Measurements from ENCODE around the gene STK39. TPM values are rescaled to one million over a fixed set of nuclear protein-coding genes. Genes with fewer than 3 reads are reported as not detected.

The STK39 gene
- polyA plus RNA-seq, 2 of the 4 experiments (the other 2 are of a cell fraction): 14.2 to 27.2 TPM

- Histone ChIP-seq H3K4me2 (no peak overlapping the region), H3K27ac (no peak overlapping the region), H3K4me3 (no peak overlapping the region), H3K9me3 (no peaks in the 10 kb centered on the region), H3K4me1 (no peaks in the 10 kb centered on the region)
- TF ChIP-seq MAX (IDR thresholded peaks at IDR 0.05) (no peak), CHD2 (IDR thresholded peaks at IDR 0.05; ENCODE audit: low read length, partially characterized antibody) (no peak), FOSL2 (IDR thresholded peaks at IDR 0.05) (no peak), FOSL2 (CRISPR knock-in tag; IDR thresholded peaks at IDR 0.05) (no peak), HOXB5 (CRISPR knock-in tag; IDR thresholded peaks at IDR 0.05) (no peak), CEBPB (IDR thresholded peaks at IDR 0.05) (no peak), EP300 (IDR thresholded peaks at IDR 0.05) (no peak), BHLHE40 (IDR thresholded peaks at IDR 0.05; ENCODE audit: low read depth, low read length) (no peak)
- WGBS (ENCODE audit: missing lambda C conversion rate): 93% methylated on average over 4 of the region's 4 CpGs
- DNase-seq (ENCODE audit: low read depth in 1 of 2, low spot score in 1 of 2) (no peak), ATAC-seq (no peak), FAIRE-seq (no peak)
- CTCF ChIA-PET: interaction anchor here (1.1 kb wide), 1 partner anchor 9 kb away, joined by 3 read pairs; no protein-coding TSS in a partner anchor
- POLR2A ChIA-PET: no interaction called here
Measured at GRCh38 chr2:168024459-168024858, 222.9 kb downstream of the STK39 start.

- CTCF ChIA-PET: no interaction called here
Measured at GRCh38 chr2:168021800-168022587, 225.4 kb downstream of the STK39 start.

More at GRCh38 chr2:168021800-168022587, 225.4 kb downstream of the STK39 start:
- no peak overlapping the region for H3K27ac ChIP-seq
- no peaks in the 10 kb centered on the region for H3K9me3 ChIP-seq
- no peak for FAIRE-seq
- H3K4me3 ChIP-seq: no peak overlapping the region
- H3K4me1 ChIP-seq: no peaks in the 10 kb centered on the region
- DNase-seq (ENCODE audit: low read depth in 1 of 2, low spot score in 1 of 2): no peak
- TF ChIP-seq ZSCAN20 (CRISPR knock-in tag; IDR thresholded peaks at IDR 0.05): no peak
- TF ChIP-seq JUN (IDR thresholded peaks at IDR 0.05): no peak
- TF ChIP-seq CTCF (IDR thresholded peaks at IDR 0.05): no peak
- no peak for TF ChIP-seq RFX5 (IDR thresholded peaks at IDR 0.05)
- no peak for TF ChIP-seq FOXS1 (CRISPR knock-in tag; IDR thresholded peaks at IDR 0.05)
- TF ChIP-seq HES2 (IDR thresholded peaks at IDR 0.05): no peak
- no peak for TF ChIP-seq POLR2AphosphoS2 (conservative IDR thresholded peaks at IDR 0.05; ENCODE audit: low read length)
- no peak for TF ChIP-seq CEBPB (IDR thresholded peaks at IDR 0.05)
- no peak for TF ChIP-seq MYC (IDR thresholded peaks at IDR 0.05; ENCODE audit: borderline replicate concordance, low read length)
- no peak for TF ChIP-seq REST (IDR thresholded peaks at IDR 0.05)
- no peak for TF ChIP-seq HOXB13 (CRISPR knock-in tag; IDR thresholded peaks at IDR 0.05; ENCODE audit: low read depth)
- TF ChIP-seq HEYL (CRISPR knock-in tag; IDR thresholded peaks at IDR 0.05): no peak
- no peak for TF ChIP-seq ZNF302 (CRISPR knock-in tag; IDR thresholded peaks at IDR 0.05)
- no peak for TF ChIP-seq EHMT2 (IDR thresholded peaks at IDR 0.05; ENCODE audit: low read depth)
- TF ChIP-seq TP53 (CRISPR knock-in tag; IDR thresholded peaks at IDR 0.05): no peak
- TF ChIP-seq KDM5A (IDR thresholded peaks at IDR 0.05): no peak
- no peak for TF ChIP-seq MAZ (IDR thresholded peaks at IDR 0.05; ENCODE audit: borderline replicate concordance, low read depth, low read length)
- TF ChIP-seq NPAS2 (CRISPR knock-in tag; IDR thresholded peaks at IDR 0.05; ENCODE audit: borderline replicate concordance): no peak
- no peak for TF ChIP-seq BHLHE40 (IDR thresholded peaks at IDR 0.05; ENCODE audit: low read depth, low read length)
- TF ChIP-seq KDM1A (IDR thresholded peaks at IDR 0.05; ENCODE audit: low read depth): no peak
- POLR2A ChIA-PET: no interaction called here
- no peak for ATAC-seq
- H3K4me2 ChIP-seq: no peak overlapping the region

All from A549 (cell line).